GM12801 (cell line): ENCODE results near the gene CACNA1F.

Experiments used
- CTCF ChIP-seq: IDR thresholded peaks from one replicate; pipeline ENCODE4 v1.5.1; 2011; ENCODE audit warnings: control low read depth; ENCODE audit not compliant: insufficient read length; ENCODE audit errors: extremely low read depth

Gene CACNA1F

GRCh38 chrX:49256268-49256995, 23.3 kb upstream of the CACNA1F start:
- no peak for TF ChIP-seq CTCF

- no peak for TF ChIP-seq CTCF
Measured at GRCh38 chrX:49254639-49255038, 21.5 kb upstream of the CACNA1F start.

- TF ChIP-seq CTCF, result no peak
Measured at GRCh38 chrX:49251325-49251724, 18.2 kb upstream of the CACNA1F start.

GRCh38 chrX:49250578-49250977, 17.4 kb upstream of the CACNA1F start:
- no peak for TF ChIP-seq CTCF

GRCh38 chrX:49250066-49250465, 16.9 kb upstream of the CACNA1F start:
- TF ChIP-seq CTCF, result no peak

- TF ChIP-seq CTCF, result no peak
Measured at GRCh38 chrX:49249616-49250015, 16.5 kb upstream of the CACNA1F start.

GRCh38 chrX:49249071-49249470, 15.9 kb upstream of the CACNA1F start:
- TF ChIP-seq CTCF, result no peak
